ENCODE data around the gene FUT7.

The FUT7 gene

GRCh38 chr9:137016436-137016835, 15.5 kb downstream of the FUT7 start:
- Histone ChIP-seq H3K4me1 (ENCODE audit: control insufficient read depth, insufficient read depth, low read length) (no peaks in the 10 kb centered on the region), H3K9me3 (ENCODE audit: control insufficient read depth, insufficient read depth, low read length) (no peaks in the 10 kb centered on the region), H3K9ac (ENCODE audit: low read depth, low read length) (no peak overlapping the region), H3K27me3 (ENCODE audit: control insufficient read depth, insufficient read depth, low read length) (no peaks in the 10 kb centered on the region), H3K4me3 (ENCODE audit: low read depth, low read length) (no peak overlapping the region), H3K36me3 (ENCODE audit: control insufficient read depth, insufficient read depth, low read length) (peaks cover 3% of the 10 kb centered on the region)

DNA sequence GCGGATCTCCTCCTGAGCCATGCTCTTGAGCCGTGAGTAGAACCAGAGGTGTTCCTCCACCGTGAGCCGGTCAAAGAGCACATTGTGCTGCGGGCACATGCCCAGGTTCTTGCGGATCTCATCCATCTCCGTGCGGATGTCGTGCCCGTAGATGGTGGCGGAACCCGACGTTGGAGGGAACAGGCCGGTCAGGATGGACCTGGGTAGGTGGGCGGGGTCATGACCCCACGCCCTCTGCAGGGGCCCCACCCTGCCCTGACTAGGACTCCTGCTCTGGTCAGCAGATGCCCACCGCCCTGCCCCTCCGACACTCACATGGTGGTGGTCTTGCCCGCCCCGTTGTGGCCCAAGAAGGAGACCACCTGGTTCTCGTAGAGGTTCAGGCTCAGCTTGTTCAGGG, 15.9 kb downstream of the FUT7 start:
- Histone ChIP-seq H3K9me3 (ENCODE audit: control insufficient read depth, insufficient read depth, low read length) (no peaks in the 10 kb centered on the region), H3K27me3 (ENCODE audit: control insufficient read depth, insufficient read depth, low read length) (no peaks in the 10 kb centered on the region), H3K9ac (ENCODE audit: low read depth, low read length) (no peak overlapping the region), H3K4me3 (ENCODE audit: low read depth, low read length) (no peak overlapping the region), H3K4me1 (ENCODE audit: control insufficient read depth, insufficient read depth, low read length) (no peaks in the 10 kb centered on the region), H3K36me3 (ENCODE audit: control insufficient read depth, insufficient read depth, low read length) (peaks cover 3% of the 10 kb centered on the region)

DNA sequence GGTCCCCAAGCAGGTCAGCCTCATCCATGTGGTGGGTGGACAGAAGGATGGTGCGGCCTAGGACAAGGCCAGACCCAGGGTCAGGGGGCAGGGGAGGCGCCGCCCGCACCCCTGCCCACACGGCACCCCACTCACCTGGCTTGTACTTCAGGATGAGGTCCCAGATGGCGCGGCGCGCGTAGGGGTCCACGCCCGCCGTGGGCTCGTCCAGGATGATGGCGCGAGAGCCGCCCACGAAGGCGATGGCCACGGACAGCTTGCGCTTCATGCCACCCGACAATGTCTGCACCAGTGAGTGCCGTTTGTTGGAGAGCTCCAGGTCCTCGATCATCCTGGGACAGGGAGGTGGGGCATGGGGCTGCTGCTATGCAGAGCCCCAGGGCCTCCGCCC, 16.4 kb downstream of the FUT7 start:
- Histone ChIP-seq H3K9ac (ENCODE audit: low read depth, low read length) (no peak overlapping the region), H3K36me3 (ENCODE audit: control insufficient read depth, insufficient read depth, low read length) (peaks cover 3% of the 10 kb centered on the region), H3K27me3 (ENCODE audit: control insufficient read depth, insufficient read depth, low read length) (no peaks in the 10 kb centered on the region), H3K9me3 (ENCODE audit: control insufficient read depth, insufficient read depth, low read length) (no peaks in the 10 kb centered on the region), H3K4me3 (ENCODE audit: low read depth, low read length) (no peak overlapping the region), H3K4me1 (ENCODE audit: control insufficient read depth, insufficient read depth, low read length) (no peaks in the 10 kb centered on the region)

- Histone ChIP-seq H3K36me3 (ENCODE audit: control insufficient read depth, insufficient read depth, low read length) (peaks cover 3% of the 10 kb centered on the region), H3K9ac (ENCODE audit: low read depth, low read length) (no peak overlapping the region), H3K4me1 (ENCODE audit: control insufficient read depth, insufficient read depth, low read length) (no peaks in the 10 kb centered on the region), H3K27me3 (ENCODE audit: control insufficient read depth, insufficient read depth, low read length) (no peaks in the 10 kb centered on the region), H3K4me3 (ENCODE audit: low read depth, low read length) (no peak overlapping the region), H3K9me3 (ENCODE audit: control insufficient read depth, insufficient read depth, low read length) (no peaks in the 10 kb centered on the region)
Measured at GRCh38 chr9:137014776-137015539, 16.9 kb downstream of the FUT7 start.

GRCh38 chr9:137014166-137014565, 17.7 kb downstream of the FUT7 start:
- H3K36me3 ChIP-seq (ENCODE audit: control insufficient read depth, insufficient read depth, low read length): peaks cover 3% of the 10 kb centered on the region
- no peak overlapping the region for H3K9ac ChIP-seq (ENCODE audit: low read depth, low read length)
- H3K27me3 ChIP-seq (ENCODE audit: control insufficient read depth, insufficient read depth, low read length): no peaks in the 10 kb centered on the region
- H3K4me3 ChIP-seq (ENCODE audit: low read depth, low read length): no peak overlapping the region
- H3K4me1 ChIP-seq (ENCODE audit: control insufficient read depth, insufficient read depth, low read length): no peaks in the 10 kb centered on the region
- H3K9me3 ChIP-seq (ENCODE audit: control insufficient read depth, insufficient read depth, low read length): no peaks in the 10 kb centered on the region

DNA sequence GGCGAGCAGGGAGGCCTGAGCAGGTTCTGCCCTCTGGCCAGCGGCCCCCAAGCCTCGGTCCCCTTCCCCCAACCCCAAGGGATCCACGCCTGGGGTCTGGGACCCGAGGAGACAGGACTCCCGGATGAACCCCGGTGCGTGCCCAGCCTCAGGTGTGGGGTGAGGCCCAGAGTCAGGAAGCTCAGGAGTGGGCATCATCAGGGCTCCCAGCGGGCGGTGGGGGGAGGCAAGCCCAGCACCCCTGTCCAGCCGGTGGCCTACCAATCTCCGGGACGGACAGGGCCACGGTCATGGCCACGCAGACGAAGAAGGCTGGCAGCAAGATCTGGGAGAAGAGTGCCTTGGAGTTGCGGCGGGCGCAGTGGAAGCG, 18.3 kb downstream of the FUT7 start:
- Histone ChIP-seq H3K36me3 (ENCODE audit: control insufficient read depth, insufficient read depth, low read length) (peaks cover 3% of the 10 kb centered on the region), H3K4me3 (ENCODE audit: low read depth, low read length) (no peak overlapping the region), H3K27me3 (ENCODE audit: control insufficient read depth, insufficient read depth, low read length) (no peaks in the 10 kb centered on the region), H3K4me1 (ENCODE audit: control insufficient read depth, insufficient read depth, low read length) (no peaks in the 10 kb centered on the region), H3K9ac (ENCODE audit: low read depth, low read length) (no peak overlapping the region), H3K9me3 (ENCODE audit: control insufficient read depth, insufficient read depth, low read length) (no peaks in the 10 kb centered on the region)

GRCh38 chr9:137012694-137013570, 19.0 kb downstream of the FUT7 start:
- Histone ChIP-seq H3K9me3 (ENCODE audit: control insufficient read depth, insufficient read depth, low read length) (no peaks in the 10 kb centered on the region), H3K9ac (ENCODE audit: low read depth, low read length) (no peak overlapping the region), H3K27me3 (ENCODE audit: control insufficient read depth, insufficient read depth, low read length) (no peaks in the 10 kb centered on the region), H3K4me1 (ENCODE audit: control insufficient read depth, insufficient read depth, low read length) (no peaks in the 10 kb centered on the region), H3K36me3 (ENCODE audit: control insufficient read depth, insufficient read depth, low read length) (peaks cover 6% of the 10 kb centered on the region), H3K4me3 (ENCODE audit: low read depth, low read length) (no peak overlapping the region)

- Histone ChIP-seq H3K36me3 (ENCODE audit: control insufficient read depth, insufficient read depth, low read length) (peaks cover 6% of the 10 kb centered on the region), H3K27me3 (ENCODE audit: control insufficient read depth, insufficient read depth, low read length) (no peaks in the 10 kb centered on the region), H3K4me3 (ENCODE audit: low read depth, low read length) (no peak overlapping the region), H3K4me1 (ENCODE audit: control insufficient read depth, insufficient read depth, low read length) (no peaks in the 10 kb centered on the region), H3K9ac (ENCODE audit: low read depth, low read length) (no peak overlapping the region), H3K9me3 (ENCODE audit: control insufficient read depth, insufficient read depth, low read length) (no peaks in the 10 kb centered on the region)
Measured at GRCh38 chr9:137011907-137012675, 19.8 kb downstream of the FUT7 start.

DNA sequence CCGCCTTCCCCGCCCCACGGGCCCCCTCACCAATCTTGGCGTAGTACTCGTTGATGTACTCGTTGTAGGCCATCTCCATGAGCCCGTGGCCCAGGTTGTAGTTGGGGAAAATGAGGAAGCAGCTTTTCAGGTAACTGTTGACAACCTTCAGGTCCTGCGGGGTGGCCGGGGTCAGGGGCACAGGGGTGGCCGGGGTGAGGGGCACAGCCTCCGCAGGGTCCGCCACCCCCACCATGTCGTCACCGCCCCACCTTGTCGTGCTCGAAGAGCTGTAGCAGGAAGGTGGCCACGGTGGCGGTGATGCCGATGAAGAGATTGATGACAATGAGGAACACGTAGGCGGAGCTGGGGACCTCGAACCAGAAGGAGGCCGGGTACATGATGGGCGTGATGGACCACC, 20.7 kb downstream of the FUT7 start:
- H3K4me1 ChIP-seq (ENCODE audit: control insufficient read depth, insufficient read depth, low read length): no peaks in the 10 kb centered on the region
- H3K36me3 ChIP-seq (ENCODE audit: control insufficient read depth, insufficient read depth, low read length): peaks cover 6% of the 10 kb centered on the region
- no peaks in the 10 kb centered on the region for H3K27me3 ChIP-seq (ENCODE audit: control insufficient read depth, insufficient read depth, low read length)
- H3K9me3 ChIP-seq (ENCODE audit: control insufficient read depth, insufficient read depth, low read length): no peaks in the 10 kb centered on the region
- H3K9ac ChIP-seq (ENCODE audit: low read depth, low read length): no peak overlapping the region
- H3K4me3 ChIP-seq (ENCODE audit: low read depth, low read length): no peak overlapping the region

- Histone ChIP-seq H3K9ac (ENCODE audit: low read depth, low read length) (no peak overlapping the region), H3K9me3 (ENCODE audit: control insufficient read depth, insufficient read depth, low read length) (no peaks in the 10 kb centered on the region), H3K36me3 (ENCODE audit: control insufficient read depth, insufficient read depth, low read length) (peaks cover 6% of the 10 kb centered on the region), H3K27me3 (ENCODE audit: control insufficient read depth, insufficient read depth, low read length) (no peaks in the 10 kb centered on the region), H3K4me1 (ENCODE audit: control insufficient read depth, insufficient read depth, low read length) (no peaks in the 10 kb centered on the region), H3K4me3 (ENCODE audit: low read depth, low read length) (no peak overlapping the region)
Measured at GRCh38 chr9:137009938-137010732, 21.8 kb downstream of the FUT7 start.

- Histone ChIP-seq H3K4me1 (ENCODE audit: control insufficient read depth, insufficient read depth, low read length) (no peaks in the 10 kb centered on the region), H3K9me3 (ENCODE audit: control insufficient read depth, insufficient read depth, low read length) (no peaks in the 10 kb centered on the region), H3K36me3 (ENCODE audit: control insufficient read depth, insufficient read depth, low read length) (peaks cover 6% of the 10 kb centered on the region), H3K27me3 (ENCODE audit: control insufficient read depth, insufficient read depth, low read length) (no peaks in the 10 kb centered on the region), H3K9ac (ENCODE audit: low read depth, low read length) (no peak overlapping the region), H3K4me3 (ENCODE audit: low read depth, low read length) (no peak overlapping the region)
Measured at GRCh38 chr9:137009217-137009616, 22.7 kb downstream of the FUT7 start.
